Astrocyte of the cerebellum (primary cell): ENCODE measurements around the gene PCDH15.
A peak's percentile ranks its signal among the peaks of the same experiment; 100 is the strongest.

ENCODE experiments used
- DNase-seq: peaks from one replicate; pipeline ENCODE4 v3.0.0-alpha.2; 2011; ENCODE audit warnings: low read depth
- H3K4me3 ChIP-seq: 2 replicates; pipeline ENCODE4 v1.5.1; 2011; ENCODE audit warnings: mild to moderate bottlenecking, low read depth, low read length, moderate library complexity
- CTCF ChIP-seq: IDR thresholded peaks from 2 replicates; pipeline ENCODE4 v1.5.1; 2012; ENCODE audit warnings: low read length, low read depth, moderate library complexity, mild to moderate bottlenecking; ENCODE audit errors: missing control alignments
- in situ Hi-C: cut with HindIII; loops from 2 replicates; pipeline ENCODE4 v1.10.0; 2017; ENCODE audit warnings: low sequenced_read_pairs

PCDH15 gene

DNA sequence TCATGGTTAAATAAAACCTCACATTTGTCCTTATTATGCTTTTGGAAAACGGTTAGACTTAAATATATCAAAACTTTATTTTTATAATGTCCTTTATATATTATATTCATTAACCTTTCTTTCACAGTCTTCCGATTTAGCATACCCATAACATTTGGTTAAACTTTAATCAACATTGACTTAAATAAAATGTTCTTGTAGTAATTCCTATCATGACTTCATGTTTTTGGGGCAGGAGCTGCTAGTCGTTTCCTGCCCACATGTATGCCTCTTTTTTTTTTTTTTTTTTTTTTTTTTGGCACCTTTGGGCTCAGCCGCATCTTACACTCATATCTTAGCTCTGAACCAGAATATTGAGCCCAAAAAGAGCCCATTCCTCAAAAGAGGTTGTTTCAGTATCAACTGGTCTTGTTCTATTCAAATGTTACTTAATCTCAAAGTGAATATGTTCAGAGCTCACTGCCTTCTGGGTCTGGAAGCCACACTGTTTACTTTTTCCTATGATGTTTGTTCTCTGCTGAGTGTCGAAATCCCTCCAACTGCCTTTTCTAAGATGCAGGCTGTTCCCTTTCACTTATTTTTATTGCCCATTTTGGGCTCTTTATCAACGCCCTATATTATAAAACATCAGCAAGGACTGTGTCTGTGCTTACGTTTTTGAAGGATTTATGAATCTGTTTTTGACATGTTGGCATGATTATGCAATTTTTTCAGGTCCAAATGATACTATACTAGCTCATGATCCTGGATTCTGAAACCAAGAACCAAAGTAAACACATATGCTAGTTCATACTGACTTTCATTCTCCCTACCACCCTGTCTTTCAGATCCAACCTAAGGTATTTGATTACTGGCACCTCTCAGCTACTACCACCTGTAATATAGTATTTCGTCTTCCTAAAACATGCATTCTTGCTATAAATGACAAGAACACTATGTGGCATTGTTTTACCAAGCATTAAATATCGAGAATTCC, 914.4 kb downstream of the PCDH15 start:
- no peak for DNase-seq
- no peak overlapping the region for H3K4me3 ChIP-seq
- in situ Hi-C loops: no loop called here
- TF ChIP-seq CTCF: no peak

DNA sequence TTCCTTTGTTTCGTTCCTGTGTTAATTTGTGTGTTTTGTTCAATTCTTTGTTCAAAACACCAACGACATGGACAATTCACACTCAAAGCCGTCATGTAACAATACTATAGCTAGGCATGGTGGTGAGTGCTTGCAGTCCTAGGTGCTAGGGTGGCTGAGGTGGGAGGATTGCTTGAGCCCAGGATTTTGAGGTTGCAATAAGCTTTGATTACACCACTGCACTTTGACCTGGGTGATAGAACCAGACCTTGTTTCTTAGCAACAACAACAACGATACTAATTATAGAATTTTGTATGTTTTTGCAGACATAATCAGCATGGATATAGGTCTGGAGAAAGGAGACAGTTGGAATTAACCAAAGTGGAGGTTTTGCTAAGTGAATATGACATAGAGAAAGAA, 936.2 kb downstream of the PCDH15 start:
- no peak for DNase-seq
- in situ Hi-C loops: no loop called here
- TF ChIP-seq CTCF: no peak
- H3K4me3 ChIP-seq: no peak overlapping the region

DNA sequence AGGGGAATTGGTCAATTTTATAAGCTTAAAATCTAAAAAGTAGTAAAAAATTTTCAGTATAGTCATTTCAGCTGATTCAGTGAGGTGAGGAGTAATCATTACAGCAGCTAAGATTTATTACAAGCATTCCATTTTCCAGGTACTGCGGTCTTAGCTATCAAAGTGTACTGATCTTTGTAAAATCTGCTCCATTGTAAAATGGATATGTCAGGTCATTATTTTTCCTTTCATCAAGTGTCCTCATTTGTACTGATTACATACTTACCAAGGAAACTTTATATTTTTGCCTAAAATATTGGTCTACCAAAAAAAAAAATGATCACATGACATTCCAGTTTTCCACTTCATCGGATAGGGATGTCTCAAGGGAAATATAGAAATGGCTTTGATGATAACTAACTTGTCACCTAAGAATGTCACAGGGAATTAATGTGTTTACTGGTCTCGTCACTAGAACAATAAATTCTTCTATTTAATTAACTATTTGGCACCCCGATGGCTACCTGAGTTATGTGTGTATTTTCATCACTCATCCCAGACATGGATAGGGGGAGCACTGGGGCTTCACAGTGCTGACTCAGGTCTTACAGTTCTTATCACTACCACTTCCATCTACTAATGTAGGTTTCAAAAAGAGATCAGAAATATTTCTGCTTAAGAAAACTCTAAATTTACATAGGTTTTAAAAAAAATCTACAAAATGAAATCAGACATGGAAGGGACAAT, 948.4 kb downstream of the PCDH15 start:
- TF ChIP-seq CTCF: no peak
- in situ Hi-C loops: no loop called here
- no peak for DNase-seq
- H3K4me3 ChIP-seq: no peak overlapping the region

GRCh38 chr10:53846809-53847208, 954.2 kb downstream of the PCDH15 start:
- no peak for DNase-seq
- peak; percentile 29 for TF ChIP-seq CTCF

GRCh38 chr10:53843736-53844362, 957.2 kb downstream of the PCDH15 start:
- in situ Hi-C loops: no loop called here
- H3K4me3 ChIP-seq: no peak overlapping the region
- DNase-seq: peak; percentile 26
- TF ChIP-seq CTCF: no peak

More at GRCh38 chr10:53846809-53847208, 954.2 kb downstream of the PCDH15 start:
- in situ Hi-C loops: no loop called here
- no peak overlapping the region for H3K4me3 ChIP-seq

DNA sequence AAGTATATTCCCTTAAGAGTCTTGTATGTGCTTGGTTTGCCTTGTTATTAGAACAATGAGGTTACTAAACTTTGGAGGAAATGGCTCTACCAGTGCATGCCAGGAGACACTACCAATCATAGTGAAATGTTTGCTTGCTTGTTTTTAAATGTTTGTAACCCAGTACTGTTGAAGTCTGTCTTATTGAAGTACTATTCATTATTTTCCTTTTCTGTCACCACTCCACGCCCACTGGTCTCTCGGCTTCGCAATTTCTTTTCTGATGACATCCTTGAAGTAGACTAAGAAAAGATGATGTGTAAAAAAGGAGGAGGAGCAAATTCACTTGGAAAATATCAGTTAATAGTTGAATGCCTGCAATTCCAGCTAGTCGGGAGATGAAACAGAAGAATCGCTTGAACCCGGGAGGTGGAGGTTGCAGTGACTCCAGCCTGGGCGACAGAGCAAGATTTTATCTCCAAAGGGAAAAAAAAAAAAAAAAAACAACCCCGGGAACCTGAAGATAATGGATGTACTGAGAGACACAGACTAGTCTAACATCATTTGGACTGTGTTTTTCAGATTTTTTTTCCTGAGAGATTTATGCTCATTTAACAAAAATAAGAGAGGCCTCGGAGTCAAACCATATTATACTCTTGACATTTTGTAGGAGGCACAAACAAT, 959.4 kb downstream of the PCDH15 start:
- in situ Hi-C loops: no loop called here

More for the DNA sequence above, 959.4 kb downstream of the PCDH15 start:
- no peak for DNase-seq
- no peak for TF ChIP-seq CTCF
- no peak overlapping the region for H3K4me3 ChIP-seq
